Measurements from ENCODE around the gene ZCRB1.

- TF ChIP-seq PPARA (CRISPR knock-in tag; IDR thresholded peaks at IDR 0.05; ENCODE audit: borderline replicate concordance), result no peak
- no peak for TF ChIP-seq ZFP30 (CRISPR knock-in tag; IDR thresholded peaks at IDR 0.05)
- no peak for TF ChIP-seq PATZ1 (CRISPR knock-in tag; IDR thresholded peaks at IDR 0.05; ENCODE audit: borderline replicate concordance)
- TF ChIP-seq RARB (CRISPR knock-in tag; IDR thresholded peaks at IDR 0.05), result no peak
- TF ChIP-seq ZFP3 (CRISPR knock-in tag; IDR thresholded peaks at IDR 0.05), result no peak
- no peak for TF ChIP-seq CSRNP3 (CRISPR knock-in tag; IDR thresholded peaks at IDR 0.05)
- TF ChIP-seq POU6F1 (CRISPR knock-in tag; IDR thresholded peaks at IDR 0.05; ENCODE audit: borderline replicate concordance, low read depth), result no peak
- no peak for TF ChIP-seq BACH2 (CRISPR knock-in tag; IDR thresholded peaks at IDR 0.05; ENCODE audit: borderline replicate concordance)
- no peak for TF ChIP-seq ZNF8 (CRISPR knock-in tag; IDR thresholded peaks at IDR 0.05)
- no peak for TF ChIP-seq CREB5 (CRISPR knock-in tag; IDR thresholded peaks at IDR 0.05; ENCODE audit: low read depth)
- no peak for TF ChIP-seq SNAI2 (CRISPR knock-in tag; IDR thresholded peaks at IDR 0.05)
These were observed 50.4 kb downstream of the ZCRB1 start for GRCh38 chr12:42275499-42275898.
